ENCODE data around the gene ATP2B3. TPM values are rescaled to one million over a fixed set of nuclear protein-coding genes. Genes with fewer than 3 reads are reported as not detected.

The ATP2B3 gene
- total and polyA plus RNA-seq, 10 of the 15 experiments (the other 5 are each of a cell fraction or from before 2014, with no cell fraction given): 0.01 TPM; not detected in 9

DNA sequence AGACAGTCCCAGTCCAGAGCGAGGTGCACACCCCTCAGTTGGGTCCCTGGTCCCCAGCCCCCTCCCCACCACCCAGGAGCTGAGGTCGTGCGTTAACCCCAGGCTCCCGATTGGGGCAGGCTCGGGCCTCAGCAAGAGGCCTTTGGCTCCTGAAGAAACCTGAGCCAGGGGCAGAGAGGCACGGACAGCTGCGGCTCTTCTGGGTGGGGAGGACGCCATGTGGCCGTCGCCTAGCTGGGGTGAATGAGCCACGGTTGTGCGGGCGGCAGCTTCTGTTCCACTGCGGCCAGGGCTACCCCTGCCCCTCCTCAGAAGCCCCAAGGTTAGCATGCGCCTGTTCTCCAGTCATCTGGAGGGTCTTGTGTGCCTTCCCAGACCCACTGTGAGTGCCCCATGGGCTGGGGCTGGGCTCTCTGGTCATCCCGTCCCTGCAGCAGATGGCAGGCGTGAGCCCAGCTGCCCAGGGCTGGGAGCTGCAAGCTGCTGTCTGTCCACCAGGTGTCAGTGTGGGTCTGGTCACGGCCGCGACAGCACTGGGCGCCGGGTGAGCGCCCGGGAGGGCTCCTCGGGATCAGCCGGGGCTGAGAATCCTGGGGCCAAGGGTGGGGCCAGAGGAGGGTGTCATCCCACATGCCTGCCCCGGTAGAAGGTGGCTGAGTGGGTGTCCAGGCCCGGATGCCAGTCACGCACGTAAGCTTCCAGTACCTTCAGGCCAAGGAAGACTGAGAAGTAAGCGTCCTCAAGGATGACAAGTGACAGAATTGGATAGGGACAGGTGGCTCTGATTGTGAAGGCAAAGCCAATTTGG, 21.9 kb downstream of the ATP2B3 start:
- in situ Hi-C loops (cut with MboI) (loop anchor here (10.0 kb wide), 1 partner anchor 115 kb away; no protein-coding TSS in a partner anchor), intact Hi-C loops (cut with micrococcal nuclease; ENCODE audit: unreplicated experiment) (loop anchor here (1.0 kb wide), 1 partner anchor 129 kb away; no protein-coding TSS in a partner anchor)
- Histone ChIP-seq H4K20me1 (ENCODE audit: control insufficient read depth, insufficient read depth) (no peaks in the 10 kb centered on the region), H3K9ac (ENCODE audit: control insufficient read depth, insufficient read depth, low read length) (no peak overlapping the region), H3K4me2 (ENCODE audit: control insufficient read depth, insufficient read depth) (no peak overlapping the region), H3K27me3 (replicated peaks in 1 of 2; ENCODE audit: control insufficient read depth in 2 of 2, insufficient read depth in 2 of 2, low read length in 1 of 2) (no peaks in the 10 kb centered on the region), H3K4me1 (ENCODE audit: control insufficient read depth, insufficient read depth, low read length) (no peaks in the 10 kb centered on the region), H3K36me3 (ENCODE audit: control insufficient read depth in 2 of 2, insufficient read depth in 2 of 2, low read length in 1 of 2) (no peaks in the 10 kb centered on the region), H3K79me2 (ENCODE audit: control insufficient read depth, insufficient read depth, low read length) (no peaks in the 10 kb centered on the region), H3K4me3 (no peak overlapping the region), H2AFZ (ENCODE audit: control insufficient read depth, low read depth, low read length) (no peak overlapping the region), H3K27ac (ENCODE audit: control insufficient read depth, insufficient read depth) (no peak overlapping the region), H3K9me3 (replicated peaks; ENCODE audit: control insufficient read depth, insufficient read depth, low read length) (no peaks in the 10 kb centered on the region)
- ChIA-PET POLR2A (no interaction called here), CTCF (interaction anchor here (0.7 to 2.6 kb wide), 21 partner anchors 10 to 598 kb away, joined by 3 to 25 read pairs (median 5); partner anchors contain the start of gene DUSP9), SMC1A (ENCODE audit: uncharacterized antibody, unreplicated experiment) (interaction anchor here (0.6 to 1.4 kb wide), 7 partner anchors 8 to 1128 kb away, joined by 3 to 9 read pairs (median 3); partner anchors contain the start of gene HAUS7), RAD21 (ENCODE audit: unreplicated experiment) (interaction anchor here (1.0 to 2.8 kb wide), 6 partner anchors 25 to 597 kb away, joined by 3 to 26 read pairs (median 4); no protein-coding TSS in a partner anchor)
- no TSS peak for BruUV-seq (replicated peaks)
- FAIRE-seq (no peak), ATAC-seq (peak; percentile 96), DNase-seq (ENCODE audit: low read depth, low spot score) (no peak)
- 41% methylated on average over 31 of the region's 31 CpGs for WGBS (ENCODE audit: insufficient coverage, insufficient replicate concordance, low lambda C conversion rate, missing lambda C conversion rate)
- TF ChIP-seq SMC3 (IDR thresholded peaks at IDR 0.05; ENCODE audit: borderline replicate concordance, low read length) (peak; percentile 73; the same call in 1 of the 2 replicates), GABPA (IDR thresholded peaks at IDR 0.05; ENCODE audit: low read depth) (no peak), HDGF (IDR thresholded peaks at IDR 0.05) (no peak), YY1 (IDR thresholded peaks at IDR 0.05; ENCODE audit: low read depth, low read length) (0 out of 2 replicates have a peak, but pooled peaks have one; percentile 51), POU2F2 (IDR thresholded peaks at IDR 0.05; ENCODE audit: borderline replicate concordance, low read depth, low read length) (peak; percentile 18; the same call in 1 of the 3 replicates), RAD21 (IDR thresholded peaks at IDR 0.05; ENCODE audit: insufficient read depth, low read depth, low read length) (peak; percentile 65)
- TF ChIP-seq, protein P1, sequence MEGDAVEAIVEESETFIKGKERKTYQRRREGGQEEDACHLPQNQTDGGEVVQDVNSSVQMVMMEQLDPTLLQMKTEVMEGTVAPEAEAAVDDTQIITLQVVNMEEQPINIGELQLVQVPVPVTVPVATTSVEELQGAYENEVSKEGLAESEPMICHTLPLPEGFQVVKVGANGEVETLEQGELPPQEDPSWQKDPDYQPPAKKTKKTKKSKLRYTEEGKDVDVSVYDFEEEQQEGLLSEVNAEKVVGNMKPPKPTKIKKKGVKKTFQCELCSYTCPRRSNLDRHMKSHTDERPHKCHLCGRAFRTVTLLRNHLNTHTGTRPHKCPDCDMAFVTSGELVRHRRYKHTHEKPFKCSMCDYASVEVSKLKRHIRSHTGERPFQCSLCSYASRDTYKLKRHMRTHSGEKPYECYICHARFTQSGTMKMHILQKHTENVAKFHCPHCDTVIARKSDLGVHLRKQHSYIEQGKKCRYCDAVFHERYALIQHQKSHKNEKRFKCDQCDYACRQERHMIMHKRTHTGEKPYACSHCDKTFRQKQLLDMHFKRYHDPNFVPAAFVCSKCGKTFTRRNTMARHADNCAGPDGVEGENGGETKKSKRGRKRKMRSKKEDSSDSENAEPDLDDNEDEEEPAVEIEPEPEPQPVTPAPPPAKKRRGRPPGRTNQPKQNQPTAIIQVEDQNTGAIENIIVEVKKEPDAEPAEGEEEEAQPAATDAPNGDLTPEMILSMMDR (IDR thresholded peaks at IDR 0.05 in 2 of 3, conservative IDR thresholded peaks at IDR 0.05 in 1 of 3; ENCODE audit: control insufficient read depth in 2 of 3, extremely low read depth in 1 of 3, insufficient read depth in 1 of 3, low read depth in 3 of 3, low read length in 3 of 3): peak; percentile 85 to 91 (median 88)

All from GM12878 (cell line).